ENCODE data around the gene AKT1S1. TPM values are rescaled to one million over a fixed set of nuclear protein-coding genes. Genes with fewer than 3 reads are reported as not detected.

The AKT1S1 gene
- total and polyA plus RNA-seq, 2 of the 13 experiments (the other 11 are each of a cell fraction or from before 2014, with no cell fraction given): 13.5 to 27.8 TPM

- no peak for TF ChIP-seq ATF6 (CRISPR knock-in tag; conservative IDR thresholded peaks at IDR 0.05)
- TF ChIP-seq ZBTB40 (IDR thresholded peaks at IDR 0.05): peak; percentile 53; the same call in 1 of the 2 replicates
- TF ChIP-seq ZBTB40 (CRISPR knock-in tag; IDR thresholded peaks at IDR 0.05): peak; percentile 85; the same call in 1 of the 2 replicates
- no peak for TF ChIP-seq ZKSCAN1 (IDR thresholded peaks at IDR 0.05; ENCODE audit: low read length)
- TF ChIP-seq ZBTB2 (CRISPR knock-in tag; IDR thresholded peaks at IDR 0.05; ENCODE audit: low read depth): peak; percentile 91
- TF ChIP-seq SSRP1 (CRISPR knock-in tag; IDR thresholded peaks at IDR 0.05): no peak
- TF ChIP-seq NFKB2 (CRISPR knock-in tag; IDR thresholded peaks at IDR 0.05; ENCODE audit: borderline replicate concordance): peak; percentile 34; the same call in 1 of the 2 replicates
- no peak for TF ChIP-seq ZNF431 (CRISPR knock-in tag; IDR thresholded peaks at IDR 0.05; ENCODE audit: borderline replicate concordance, low read depth)
- TF ChIP-seq POGZ (CRISPR knock-in tag; IDR thresholded peaks at IDR 0.05): peak; percentile 68; the same call in 1 of the 2 replicates
- no peak for TF ChIP-seq ZKSCAN5 (CRISPR knock-in tag; IDR thresholded peaks at IDR 0.05)
- TF ChIP-seq ZNF510 (CRISPR knock-in tag; IDR thresholded peaks at IDR 0.05; ENCODE audit: low read depth): 0 out of 2 replicates have a peak, but pooled peaks have one; percentile 37
- 0 out of 2 replicates have a peak, but pooled peaks have one; percentile 82 for TF ChIP-seq SMYD3 (CRISPR knock-in tag; IDR thresholded peaks at IDR 0.05)
- no peak for TF ChIP-seq TFAP4 (IDR thresholded peaks at IDR 0.05; ENCODE audit: borderline replicate concordance, low read depth)
- TF ChIP-seq TBX3 (IDR thresholded peaks at IDR 0.05; ENCODE audit: borderline replicate concordance): no peak
- no peak for TF ChIP-seq ZFP36 (IDR thresholded peaks at IDR 0.05; ENCODE audit: borderline replicate concordance, low read depth, low read length, partially characterized antibody)
Measured at GRCh38 chr19:49866933-49867782, 10.0 kb downstream of the AKT1S1 start, which contains the start of gene PNKP (continued).
